Left hindlimb (tissue), 1 donor: Measurements from ENCODE around the gene ATG5.

Source experiments
- DNase-seq: peaks from one replicate; pipeline ENCODE4 v3.0.0-alpha.2; 2018

ATG5 gene

DNA sequence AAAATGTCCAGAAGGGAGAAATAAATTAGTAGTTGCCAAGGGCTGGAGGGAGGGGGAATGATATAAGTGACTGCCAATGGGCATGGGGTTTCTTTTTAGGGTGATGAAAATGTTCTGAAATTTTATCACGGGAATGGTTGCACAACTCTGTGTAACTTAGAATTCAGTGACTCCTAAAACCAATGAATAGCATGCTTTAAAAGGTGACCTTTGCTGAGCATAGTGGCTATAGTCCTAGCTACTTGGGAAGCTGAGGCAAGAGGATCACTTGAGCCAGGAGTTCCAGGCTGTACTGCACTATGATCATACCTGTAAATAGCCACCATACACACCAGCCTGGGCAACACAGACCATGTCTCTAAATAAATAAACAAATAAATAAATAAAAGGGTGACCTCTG is 109.0 kb downstream of the ATG5 start:
- no peak for DNase-seq

DNA sequence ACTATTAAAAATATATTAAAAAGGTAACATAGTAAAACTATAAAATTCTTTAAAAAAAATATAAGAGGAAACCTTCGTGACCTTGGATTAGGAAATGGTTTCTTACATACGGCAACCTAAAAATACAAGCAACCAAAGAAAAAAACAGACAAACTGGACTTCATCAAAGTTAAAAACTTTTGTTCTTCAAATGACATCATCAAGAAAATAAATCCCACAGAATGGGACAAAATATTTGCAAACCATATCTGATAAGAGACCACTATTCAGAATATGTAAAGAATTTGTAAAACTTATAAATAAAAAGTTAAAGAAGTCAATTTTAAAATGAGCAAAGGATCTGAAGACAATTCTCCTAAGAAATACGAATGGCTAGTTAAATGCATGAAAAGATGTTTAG is 110.0 kb downstream of the ATG5 start:
- DNase-seq = no peak

DNA sequence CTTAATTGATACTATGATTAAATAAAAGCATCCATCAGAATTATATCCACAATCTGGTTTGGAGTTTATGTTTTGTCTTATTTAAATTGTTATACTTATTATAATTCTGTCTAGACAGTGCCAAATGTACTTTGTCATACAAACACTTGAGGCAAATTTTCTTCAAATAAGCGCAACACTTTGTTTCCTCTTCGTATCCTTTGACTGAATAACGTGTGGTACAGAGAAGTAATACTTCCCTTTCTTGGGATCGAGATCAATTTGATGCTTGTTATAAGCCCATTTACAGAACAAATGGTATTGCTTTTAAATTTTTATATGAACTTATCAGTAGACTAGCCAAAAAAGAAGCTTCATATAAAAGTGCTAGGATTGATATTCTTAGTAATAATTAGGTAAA is 111.0 kb downstream of the ATG5 start:
- DNase-seq = no peak

DNA sequence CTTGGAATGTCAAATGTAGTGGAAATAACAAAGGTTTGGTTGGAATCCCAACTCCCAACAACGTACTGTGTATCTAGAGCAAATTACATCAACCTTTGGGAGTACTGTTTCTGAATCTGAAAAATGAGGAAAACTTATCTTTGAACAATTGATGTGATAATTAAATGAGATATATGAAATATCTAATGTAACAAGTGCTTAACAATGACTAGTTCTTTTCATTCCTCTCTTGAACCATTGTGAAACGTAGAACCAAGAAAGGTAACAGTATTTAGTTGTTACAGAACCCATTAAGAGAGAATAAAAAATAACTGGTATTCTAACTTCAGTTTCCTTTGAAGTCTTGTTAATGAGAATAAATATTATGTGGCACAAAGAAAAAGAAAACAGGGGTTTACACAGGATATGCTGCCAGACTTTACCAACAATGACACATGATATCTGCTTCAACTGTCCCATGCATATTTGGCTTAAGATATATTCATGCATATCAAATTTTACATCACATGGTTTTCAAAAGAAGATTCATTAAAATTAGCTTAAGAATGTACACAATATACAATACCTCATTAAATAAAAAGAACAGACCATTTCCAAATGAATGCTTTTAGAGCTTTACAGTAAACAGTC is 111.8 kb downstream of the ATG5 start:
- DNase-seq = no peak

DNA sequence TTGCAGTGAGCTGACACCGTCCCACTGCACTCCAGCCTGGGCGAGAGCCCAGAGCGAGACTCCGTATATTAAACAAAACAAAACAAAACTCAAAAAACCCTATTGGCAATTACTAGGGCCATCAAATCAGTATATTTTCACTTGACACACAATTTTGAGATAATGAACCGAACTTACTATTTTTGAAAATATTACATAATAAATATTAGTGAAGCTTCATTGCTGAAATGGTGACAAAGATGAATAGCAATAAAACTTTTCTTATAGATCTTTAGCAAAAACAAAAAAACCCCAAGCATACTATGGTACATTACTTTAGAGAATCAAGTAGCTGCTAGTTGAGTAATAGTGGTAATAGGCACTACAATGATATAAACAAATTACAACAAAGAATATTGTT is 113.0 kb downstream of the ATG5 start:
- no peak for DNase-seq

DNA sequence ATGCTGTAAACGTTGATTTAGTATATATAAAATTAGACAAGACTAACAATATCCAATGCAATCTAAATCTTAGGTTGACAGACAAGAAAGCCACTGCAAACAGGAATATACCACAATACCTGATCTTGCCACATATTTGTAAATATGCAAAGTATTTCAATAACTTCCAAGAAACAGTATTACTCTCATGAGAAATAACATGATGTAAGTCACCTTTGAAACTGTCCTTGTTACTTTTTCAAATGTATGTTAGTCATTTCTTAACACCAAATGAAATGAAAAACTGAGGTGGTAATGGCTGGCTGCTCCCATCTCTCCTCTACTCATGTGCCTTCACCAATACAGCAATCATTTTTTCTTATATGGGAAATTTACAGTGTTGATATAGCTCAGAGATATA is 118.7 kb downstream of the ATG5 start:
- no peak for DNase-seq

DNA sequence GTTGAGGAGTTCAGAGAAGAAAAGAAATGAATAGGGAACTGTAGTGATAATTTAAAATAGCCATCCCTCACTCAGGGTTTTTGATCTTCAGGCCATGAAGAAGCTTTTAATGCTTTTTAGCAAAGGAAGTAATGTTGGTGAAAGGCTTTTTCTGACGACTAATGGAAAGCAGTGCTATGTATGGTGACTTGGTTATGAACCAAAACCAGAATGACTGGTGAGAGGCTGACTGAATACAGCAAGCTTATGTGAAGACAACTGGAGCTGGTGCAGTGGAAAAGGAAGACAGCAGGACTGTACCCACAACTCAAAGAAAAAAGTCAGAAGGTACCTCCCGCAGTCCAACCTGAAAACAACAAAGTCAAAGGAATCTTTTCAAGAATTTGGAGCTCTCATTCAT is 120.6 kb downstream of the ATG5 start:
- DNase-seq = no peak

DNA sequence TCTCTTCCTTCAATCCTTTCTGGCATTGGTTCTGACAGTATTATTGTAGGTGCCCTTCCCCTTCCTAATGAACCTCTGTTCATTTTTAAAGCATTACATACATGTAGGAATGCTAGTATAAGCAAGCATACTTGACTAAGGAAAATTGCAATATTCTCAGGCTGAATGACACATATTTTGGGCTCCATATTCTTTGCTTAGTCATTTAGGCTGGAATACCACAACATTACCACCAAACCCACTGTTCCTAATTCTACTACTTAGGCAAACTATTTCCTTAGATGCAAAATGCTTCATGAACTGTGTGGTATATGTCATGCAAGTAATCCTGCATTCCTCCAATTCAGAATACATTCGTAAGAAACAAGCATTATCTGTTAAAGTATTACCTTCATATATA is 125.6 kb downstream of the ATG5 start:
- DNase-seq = no peak

DNA sequence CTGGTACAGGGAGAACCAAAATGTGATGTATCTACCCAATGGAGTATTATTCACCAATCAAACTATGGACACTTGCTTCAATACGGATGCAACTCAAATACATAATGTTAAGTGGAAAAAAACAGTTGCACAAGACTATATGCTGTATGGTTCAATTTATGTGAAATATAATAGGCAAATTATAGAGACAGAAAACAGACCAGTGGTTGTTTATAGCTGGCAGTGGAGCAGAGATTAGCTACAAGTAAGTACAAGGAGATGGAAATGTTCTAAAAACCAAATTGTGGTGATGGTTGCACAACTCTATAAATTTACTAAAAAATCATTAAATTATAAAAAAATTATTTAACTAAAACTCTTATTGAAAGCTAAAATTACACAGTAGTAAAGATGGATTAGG is 126.2 kb downstream of the ATG5 start:
- no peak for DNase-seq

DNA sequence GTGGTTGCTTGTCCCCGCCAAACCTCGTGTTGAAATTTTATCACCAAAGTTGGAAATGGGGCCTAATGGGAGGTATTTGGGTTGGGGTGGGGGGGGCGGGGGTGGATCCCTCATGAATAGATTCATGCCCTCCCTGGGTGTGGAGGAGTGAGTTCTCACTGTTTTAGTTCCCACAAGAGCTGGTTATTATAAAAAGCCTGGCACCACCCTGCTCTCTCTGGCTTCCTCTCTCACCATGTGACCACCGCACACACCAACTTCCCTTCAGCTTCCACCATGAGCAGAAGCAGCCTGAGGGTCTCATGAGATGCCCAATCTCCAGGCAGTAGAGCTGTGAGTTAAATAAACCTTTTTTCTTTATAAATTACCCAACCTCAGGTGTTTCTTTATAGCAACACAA is 128.1 kb downstream of the ATG5 start:
- DNase-seq = no peak

DNA sequence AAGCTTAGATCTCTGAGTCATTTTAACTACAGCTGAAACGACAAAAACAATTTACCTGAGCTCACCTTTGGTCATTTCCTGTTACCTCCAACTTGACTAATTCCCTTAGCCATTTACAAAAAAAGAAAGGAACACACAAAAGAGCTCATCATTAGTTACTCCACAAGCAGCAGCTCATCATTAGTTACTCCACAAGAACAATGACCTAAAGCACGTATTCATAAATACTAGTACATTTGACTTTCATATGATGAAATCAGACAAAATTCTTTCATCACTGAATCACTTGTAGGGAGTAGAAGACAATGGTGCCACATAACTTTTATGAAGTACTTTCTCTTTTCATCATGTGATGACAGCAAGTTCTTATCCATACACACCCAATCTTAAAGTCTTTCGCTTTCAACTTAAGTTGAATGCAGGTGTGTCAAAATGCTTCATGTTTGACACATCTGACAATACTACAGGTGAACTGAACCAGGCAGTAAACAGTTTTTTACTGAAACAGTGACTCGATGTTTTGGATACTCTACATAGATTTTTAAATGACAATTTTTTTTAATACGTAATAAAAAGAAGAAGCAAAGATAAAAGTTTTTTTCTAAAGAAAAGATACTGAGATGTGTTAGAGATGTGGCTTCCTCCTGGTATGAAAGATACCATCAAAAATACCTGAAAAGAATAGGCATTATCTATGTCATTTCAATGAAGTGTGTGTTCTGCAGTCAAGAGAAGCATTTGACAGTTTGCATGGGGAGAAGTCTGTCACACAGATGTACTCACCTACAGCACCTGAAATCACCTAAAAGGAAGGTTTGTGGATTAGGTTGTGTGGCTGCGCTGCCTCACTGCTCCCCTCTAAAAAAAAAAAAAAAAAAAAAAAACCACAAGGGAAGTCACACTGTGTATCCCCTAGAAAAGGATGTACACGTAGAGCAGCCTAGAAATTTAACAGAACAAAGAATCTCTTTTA is 130.3 kb downstream of the ATG5 start:
- DNase-seq = no peak

DNA sequence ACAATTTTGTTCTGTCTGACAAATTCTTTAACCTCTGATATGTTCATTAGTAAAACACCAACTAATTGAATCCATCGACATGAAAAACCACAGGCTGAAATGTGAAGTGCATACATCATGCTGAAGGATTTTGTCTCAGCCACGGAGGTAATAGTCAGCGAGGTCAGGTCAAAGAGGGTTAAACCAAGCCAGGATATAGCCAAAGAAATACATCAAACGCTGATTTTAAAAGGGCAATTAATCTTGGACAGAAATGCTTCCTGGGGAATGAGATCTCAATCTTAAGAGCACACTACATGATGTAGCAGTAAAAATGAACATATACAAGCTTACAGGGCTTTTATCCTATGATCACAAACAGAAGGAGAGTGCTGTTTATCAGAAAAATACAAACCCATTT is 132.7 kb downstream of the ATG5 start:
- no peak for DNase-seq

DNA sequence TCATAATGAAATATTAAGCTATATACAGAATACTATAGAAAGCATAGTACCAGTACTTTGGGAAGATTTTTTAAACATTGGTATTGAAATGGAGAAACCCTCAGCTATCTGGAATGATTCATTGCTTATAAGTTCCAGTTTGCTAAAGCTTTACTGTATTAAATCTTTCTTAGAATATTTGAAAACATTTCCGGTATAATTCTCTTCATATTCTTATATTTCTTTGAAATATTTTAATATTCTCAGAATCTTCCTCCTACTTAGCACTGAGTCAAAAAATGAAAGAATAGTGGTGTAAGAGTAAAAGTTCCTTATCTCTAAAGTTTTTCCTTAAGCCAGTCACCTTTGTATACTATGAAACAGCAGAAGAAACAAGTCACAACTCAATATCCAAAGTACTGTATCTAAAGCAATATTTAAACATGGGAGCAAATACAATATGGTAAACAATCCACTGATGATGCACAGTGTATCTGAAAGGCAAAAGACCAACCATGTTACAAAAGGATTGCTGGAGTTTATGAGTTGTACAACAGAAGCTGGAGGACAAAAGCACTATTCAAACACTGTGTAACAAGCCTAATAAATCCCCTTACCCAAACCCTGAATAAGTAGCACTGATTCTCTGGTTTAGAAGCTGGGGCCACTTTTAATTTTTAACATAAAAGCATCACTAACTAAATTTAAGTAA is 137.3 kb downstream of the ATG5 start:
- no peak for DNase-seq

DNA sequence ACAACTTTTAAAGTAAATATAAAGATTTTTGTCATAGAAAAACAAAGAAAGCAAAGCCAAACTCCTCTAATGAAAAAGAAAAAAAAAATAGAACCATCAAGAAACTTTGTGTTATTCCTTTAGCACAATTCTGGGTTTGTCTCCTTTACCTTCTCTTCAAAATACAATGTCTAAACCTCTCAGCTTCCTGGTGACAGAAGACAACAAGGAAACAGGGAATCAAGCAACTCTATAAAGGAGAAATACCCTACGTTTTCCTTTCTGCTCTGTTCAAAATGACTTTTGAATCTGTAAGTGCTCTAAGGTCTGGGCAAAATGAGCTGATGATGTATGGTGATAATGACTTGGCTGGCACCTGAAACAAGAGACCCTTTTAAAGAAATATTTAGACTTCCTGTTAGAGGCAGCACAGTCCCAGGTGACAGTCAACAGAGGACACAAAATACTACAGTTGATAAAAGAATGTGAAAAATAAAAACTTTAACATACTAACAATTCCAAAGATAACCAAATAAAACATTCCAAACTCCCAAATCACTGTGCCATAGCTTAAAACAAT is 138.1 kb downstream of the ATG5 start:
- no peak for DNase-seq

DNA sequence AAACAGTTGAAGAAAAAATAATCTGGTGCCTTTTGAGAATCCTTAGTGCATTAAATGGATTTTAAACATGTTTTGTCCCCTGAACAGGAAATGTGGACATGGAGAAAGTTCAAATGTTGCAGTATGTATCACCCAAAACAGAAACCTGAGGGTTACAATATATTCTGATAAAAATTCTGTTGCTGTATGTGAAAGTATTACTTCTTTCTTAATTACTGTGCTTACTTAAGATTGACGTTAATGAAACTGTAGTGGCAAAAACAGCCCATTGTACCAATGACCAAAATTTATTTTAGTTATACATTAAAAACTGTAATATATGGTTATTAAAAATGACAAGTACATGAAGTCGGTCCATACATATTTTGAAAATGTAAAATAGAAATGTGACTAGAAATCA is 138.8 kb downstream of the ATG5 start:
- no peak for DNase-seq

DNA sequence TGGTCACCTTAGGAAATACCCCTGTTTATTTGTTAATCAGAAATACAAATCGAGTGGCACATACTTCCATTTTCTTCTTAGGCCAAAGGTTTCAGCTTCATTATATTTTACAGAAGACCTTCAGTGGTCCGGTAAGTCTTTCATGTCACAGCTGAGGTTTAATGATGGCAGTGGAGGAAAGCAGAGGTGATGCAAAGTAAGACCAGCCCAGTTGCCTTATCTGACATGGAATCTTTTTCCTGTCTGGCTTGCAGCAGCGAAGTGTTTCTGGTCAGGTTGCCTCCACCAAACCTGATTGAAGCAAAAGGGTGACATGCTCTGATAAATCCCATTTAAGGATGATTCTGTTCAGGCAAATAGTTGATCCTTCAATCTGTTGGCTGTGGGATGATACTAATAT is 139.4 kb downstream of the ATG5 start:
- no peak for DNase-seq

DNA sequence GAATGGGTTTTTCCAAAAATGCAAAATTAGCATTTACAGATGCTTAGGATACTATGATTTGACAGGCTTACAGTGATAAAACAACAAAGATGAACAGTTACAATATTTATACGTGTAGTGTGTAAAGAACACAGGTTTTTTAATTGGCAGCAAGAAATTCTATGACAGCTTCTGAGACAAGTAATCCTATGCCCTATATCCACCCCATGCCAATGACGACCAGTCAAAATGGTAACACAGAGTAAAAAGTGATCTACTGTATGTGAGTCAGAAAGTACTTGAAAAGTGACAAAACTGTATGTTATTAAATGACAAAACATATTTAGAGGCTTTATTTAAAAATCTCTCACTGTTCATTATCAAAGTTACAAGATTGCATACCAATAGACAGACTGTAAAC is 139.9 kb downstream of the ATG5 start:
- DNase-seq = no peak

DNA sequence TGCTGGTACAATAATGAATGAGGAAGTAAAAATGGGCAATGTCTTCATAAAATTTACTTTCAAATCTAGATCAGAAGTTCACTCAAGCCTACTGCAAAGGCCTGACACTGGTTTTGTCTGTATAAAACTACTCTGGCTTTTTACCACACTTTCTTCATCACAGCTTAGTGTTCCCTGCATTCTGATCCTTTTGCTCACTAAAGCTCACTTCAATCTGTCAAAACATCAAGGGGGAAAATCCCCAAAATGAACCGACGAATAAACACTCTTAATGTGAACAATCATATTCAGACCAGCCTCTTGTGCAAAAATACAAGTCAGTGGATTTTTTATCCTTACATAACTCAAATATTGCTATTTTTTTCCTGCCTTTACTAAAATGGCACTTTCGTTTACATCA is 140.9 kb downstream of the ATG5 start:
- DNase-seq = no peak

DNA sequence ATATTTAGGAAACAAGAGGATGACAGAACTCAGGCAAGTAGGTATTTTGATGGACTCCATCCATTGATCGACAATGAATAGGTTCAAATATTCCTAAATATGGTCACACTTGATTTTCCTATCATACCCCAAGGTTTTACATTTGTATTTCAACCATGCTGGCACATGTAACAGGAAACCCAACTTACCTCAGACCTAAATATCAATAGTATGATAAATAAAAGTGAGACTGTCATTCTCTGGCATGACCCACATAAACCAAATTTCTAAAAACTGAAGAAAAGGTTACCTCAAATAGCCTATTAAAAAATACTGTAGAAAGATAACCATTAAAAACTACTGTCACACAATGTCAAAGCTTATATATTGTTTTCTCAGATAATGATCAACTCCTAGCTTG is 142.1 kb downstream of the ATG5 start:
- no peak for DNase-seq

DNA sequence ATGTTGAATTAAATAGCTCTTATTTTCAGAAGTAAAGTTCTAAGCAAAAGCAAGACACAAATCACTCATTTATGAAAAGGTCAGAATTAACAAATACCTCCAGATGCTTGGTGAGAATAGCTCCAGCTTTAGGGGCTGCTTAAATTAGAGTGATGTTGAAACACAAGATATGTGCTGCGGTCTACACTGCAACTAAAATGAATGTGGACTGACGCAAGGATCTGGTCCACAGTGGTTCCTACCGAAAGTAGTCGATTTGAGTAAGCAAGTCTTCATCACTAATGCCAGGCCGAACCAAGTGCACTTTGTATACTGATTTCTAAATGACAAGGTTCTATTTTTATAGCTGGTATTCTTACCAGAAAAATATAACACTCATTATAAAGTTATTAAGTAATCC is 143.1 kb downstream of the ATG5 start:
- DNase-seq = no peak

DNA sequence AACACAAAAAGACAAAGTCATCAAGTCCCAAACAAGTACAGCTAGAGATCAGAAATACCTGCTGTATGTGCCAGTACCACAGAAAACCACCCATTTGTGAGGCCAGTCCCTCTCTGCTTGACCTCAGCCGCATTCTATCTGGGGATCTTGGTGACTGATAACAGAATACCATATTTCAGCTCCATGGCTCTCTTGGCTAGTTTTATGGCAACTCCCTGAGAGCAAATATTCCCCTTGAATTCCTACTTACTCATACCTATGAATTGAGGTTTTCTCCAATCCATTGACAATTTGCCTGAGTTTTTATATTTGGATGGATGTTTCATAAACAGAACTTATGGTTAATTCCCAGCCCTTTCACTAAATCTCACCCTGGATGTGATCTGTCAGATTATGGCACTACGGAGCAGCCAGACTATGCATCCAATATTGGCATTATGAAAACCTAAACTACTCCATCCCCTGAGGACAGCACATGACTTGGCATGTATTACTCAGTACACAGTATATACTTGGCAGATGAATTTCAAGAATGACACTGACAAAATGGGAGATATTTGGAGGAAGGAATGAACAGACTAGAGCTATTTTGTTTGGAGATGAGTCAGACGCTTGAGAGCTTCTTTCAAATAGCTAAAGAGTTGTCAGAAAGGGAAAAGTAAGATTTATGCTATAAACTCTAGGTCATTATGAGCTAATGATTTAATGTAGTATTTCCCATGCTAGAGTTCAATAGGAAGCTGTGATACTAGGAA is 143.7 kb downstream of the ATG5 start:
- DNase-seq = no peak

DNA sequence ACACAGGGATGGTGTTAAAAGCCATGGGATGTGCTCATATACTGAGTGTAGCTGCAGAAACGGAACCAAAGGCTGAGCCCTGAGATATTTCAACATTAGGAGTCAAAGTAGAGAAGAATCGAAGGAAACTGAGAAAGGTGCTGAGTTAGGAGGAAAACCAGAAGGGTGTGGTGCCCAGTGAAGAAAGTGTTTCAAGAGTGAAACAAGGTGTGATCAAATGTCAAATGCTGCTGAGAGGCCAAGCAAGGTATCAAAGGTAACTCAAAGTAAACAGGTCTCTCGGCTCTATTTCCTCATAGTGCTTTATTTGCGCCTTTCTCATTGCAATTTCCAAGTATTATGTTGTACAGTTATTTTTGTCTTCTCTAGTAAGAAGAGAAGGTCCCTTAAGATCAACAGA is 145.4 kb downstream of the ATG5 start:
- DNase-seq = no peak

DNA sequence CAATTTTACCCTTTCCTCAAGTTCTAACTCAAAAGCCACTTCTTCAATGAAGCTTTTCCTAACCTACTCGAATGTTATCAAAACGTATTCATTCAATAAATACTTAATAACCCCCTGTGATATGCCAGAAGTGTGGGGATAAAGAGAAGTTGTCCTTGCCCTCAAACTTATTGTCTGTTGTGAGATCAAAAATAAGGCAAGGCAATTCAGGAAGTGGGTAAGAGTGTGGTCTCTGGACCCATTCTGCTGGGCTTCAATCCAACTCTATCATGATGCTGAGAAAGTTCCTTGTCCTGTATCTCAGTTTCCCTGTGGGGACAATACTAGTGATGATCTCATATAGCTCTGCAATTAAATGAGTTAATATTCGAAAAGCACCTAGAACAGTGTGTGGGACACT is 146.7 kb downstream of the ATG5 start:
- DNase-seq = no peak
